ENCODE measurements around the gene FGD2. TPM values are rescaled to one million over a fixed set of nuclear protein-coding genes. Genes with fewer than 3 reads are reported as not detected.
"Not testable (repeated sequence)": the region's sequence is repeated elsewhere in the genome, so short reads cannot be mapped to it uniquely, and the experiment has no call there.

FGD2 gene
- total RNA-seq, 2 experiments from 2014 or later: 0.25 to 0.48 TPM

- no peaks in the 10 kb centered on the region for H3K27me3 Mint-ChIP-seq (ENCODE audit: low read depth)
- DNase-seq: peak; percentile 96
- H3K4me1 Mint-ChIP-seq (ENCODE audit: low read depth): peaks cover 56% of the 10 kb centered on the region
- intact Hi-C loops (cut with micrococcal nuclease): loop anchor here (1.0 to 2.0 kb wide), 6 partner anchors 33 to 465 kb away; no protein-coding TSS in a partner anchor
- H3K9me3 Mint-ChIP-seq: no peaks in the 10 kb centered on the region
- CTCF ChIA-PET: interaction anchor here (0.5 to 11.5 kb wide), 30 partner anchors 8 to 206 kb away, joined by 3 to 216 read pairs (median 4); partner anchors contain the start of genes PIM1, TBC1D22B and TMEM217
- peak overlapping the region; percentile 99 for H3K27ac Mint-ChIP-seq
- peak overlapping the region; percentile 86 for H3K4me3 Mint-ChIP-seq
- H3K36me3 Mint-ChIP-seq (ENCODE audit: low read depth): peaks cover 12% of the 10 kb centered on the region
Observed at GRCh38 chr6:37051138-37052026, 45.9 kb downstream of the FGD2 start.

DNA sequence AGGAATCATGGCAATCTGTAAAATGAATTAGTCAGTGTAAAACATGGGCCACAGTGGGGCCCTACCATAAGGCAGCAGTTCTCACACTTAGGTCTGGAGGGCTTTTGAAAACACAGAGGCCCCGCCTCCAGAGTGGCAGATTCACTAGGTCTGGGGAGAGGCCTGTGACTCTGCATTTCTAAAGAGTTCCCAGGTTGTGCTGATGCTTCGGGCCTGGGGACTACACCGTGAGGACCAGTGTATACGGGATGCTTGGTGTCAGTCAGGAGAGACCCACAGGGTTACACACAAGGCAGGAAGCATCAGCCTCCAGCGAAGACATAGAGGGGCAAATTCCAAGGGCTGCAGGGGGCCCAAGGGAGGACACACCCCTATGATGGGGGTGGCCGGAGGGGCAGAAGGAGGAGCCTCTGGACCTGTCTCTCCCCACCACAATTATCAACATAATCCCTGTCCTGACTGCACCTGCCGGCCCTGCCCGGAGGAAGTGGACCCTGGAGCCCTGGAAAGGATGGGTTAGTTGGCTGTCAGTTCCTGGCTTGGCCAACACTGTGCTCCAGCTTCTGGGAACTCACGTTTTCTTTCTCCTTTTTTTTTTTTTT is 46.7 kb downstream of the FGD2 start:
- Mint-ChIP-seq H3K9me3 (no peaks in the 10 kb centered on the region), H3K4me1 (ENCODE audit: low read depth) (peaks cover 48% of the 10 kb centered on the region), H3K27ac (peak overlapping the region; percentile 78), H3K4me3 (peak overlapping the region; percentile 86), H3K27me3 (ENCODE audit: low read depth) (no peaks in the 10 kb centered on the region), H3K36me3 (ENCODE audit: low read depth) (peaks cover 12% of the 10 kb centered on the region)
- DNase-seq: peak; percentile 56
- CTCF ChIA-PET: interaction anchor here (0.5 to 11.5 kb wide), 18 partner anchors 8 to 205 kb away, joined by 3 to 216 read pairs (median 4); partner anchors contain the start of genes PIM1, TBC1D22B and TMEM217
- intact Hi-C loops (cut with micrococcal nuclease): no loop called here

- no peak overlapping the region for H3K27ac Mint-ChIP-seq
- H3K4me3 Mint-ChIP-seq: no peak overlapping the region
- intact Hi-C loops (cut with micrococcal nuclease): no loop called here
Observed at GRCh38 chr6:37053683-37054082, 48.2 kb downstream of the FGD2 start.

DNA sequence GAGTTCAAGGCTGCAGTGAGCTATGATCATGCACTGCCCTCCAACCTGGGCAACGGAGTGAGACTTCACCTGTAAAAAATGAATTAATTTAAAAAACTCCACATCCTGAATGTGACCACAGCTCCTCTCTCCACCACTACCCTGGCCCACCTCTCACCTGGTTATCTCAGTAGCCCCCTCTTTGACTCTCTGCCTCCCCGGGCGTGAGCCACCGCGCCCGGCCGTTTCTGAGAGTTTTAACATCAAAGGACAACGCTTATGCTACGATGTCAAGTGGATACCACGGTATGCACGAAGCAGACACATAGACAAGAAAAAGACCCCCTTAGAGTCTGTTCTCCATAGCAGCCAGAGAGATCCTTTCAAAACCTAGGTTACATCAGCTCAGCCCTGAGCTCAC is 48.7 kb downstream of the FGD2 start:
- Mint-ChIP-seq H3K27ac (no peak overlapping the region), H3K4me1 (ENCODE audit: low read depth) (peaks cover 30% of the 10 kb centered on the region), H3K4me3 (no peak overlapping the region), H3K27me3 (ENCODE audit: low read depth) (no peaks in the 10 kb centered on the region), H3K9me3 (no peaks in the 10 kb centered on the region), H3K36me3 (ENCODE audit: low read depth) (peaks cover 6% of the 10 kb centered on the region)
- CTCF ChIA-PET: interaction anchor here (0.5 to 11.5 kb wide), 5 partner anchors 9 to 155 kb away, joined by 3 to 216 read pairs (median 4); no protein-coding TSS in a partner anchor
- intact Hi-C loops (cut with micrococcal nuclease): no loop called here
- DNase-seq: no peak

More at GRCh38 chr6:37053683-37054082, 48.2 kb downstream of the FGD2 start:
- CTCF ChIA-PET: interaction anchor here (0.5 to 11.5 kb wide), 7 partner anchors 8 to 155 kb away, joined by 3 to 216 read pairs (median 3); no protein-coding TSS in a partner anchor
- peaks cover 34% of the 10 kb centered on the region for H3K4me1 Mint-ChIP-seq (ENCODE audit: low read depth)
- H3K36me3 Mint-ChIP-seq (ENCODE audit: low read depth): peaks cover 9% of the 10 kb centered on the region
- H3K9me3 Mint-ChIP-seq: no peaks in the 10 kb centered on the region
- H3K27me3 Mint-ChIP-seq (ENCODE audit: low read depth): no peaks in the 10 kb centered on the region
- DNase-seq: no peak

DNA sequence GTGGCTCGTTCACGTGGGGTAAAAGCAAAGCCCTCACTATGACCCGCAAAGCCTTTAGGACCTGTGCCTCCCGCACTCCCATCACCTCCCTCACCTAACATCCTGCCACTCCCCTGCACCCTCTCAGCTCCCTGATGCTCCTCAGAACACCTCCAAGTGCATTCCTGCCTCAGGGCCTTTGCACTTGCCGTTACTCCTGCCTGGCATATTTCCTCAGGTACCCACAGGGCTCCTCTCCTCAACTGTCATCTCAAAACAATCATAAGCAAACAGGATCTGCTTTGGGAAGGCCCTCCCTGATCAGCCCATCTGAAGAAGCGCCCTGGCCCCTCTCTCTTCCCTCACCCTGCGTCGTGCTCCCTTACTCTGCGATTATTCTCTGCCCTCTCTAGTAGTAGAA is 49.1 kb downstream of the FGD2 start:
- intact Hi-C loops (cut with micrococcal nuclease): no loop called here
- CTCF ChIA-PET: interaction anchor here (0.8 to 11.5 kb wide), 4 partner anchors 9 to 154 kb away, joined by 3 to 216 read pairs (median 6); no protein-coding TSS in a partner anchor
- no peaks in the 10 kb centered on the region for H3K27me3 Mint-ChIP-seq (ENCODE audit: low read depth)
- peaks cover 4% of the 10 kb centered on the region for H3K36me3 Mint-ChIP-seq (ENCODE audit: low read depth)
- H3K4me1 Mint-ChIP-seq (ENCODE audit: low read depth): peaks cover 28% of the 10 kb centered on the region
- H3K27ac Mint-ChIP-seq: no peak overlapping the region
- no peak for DNase-seq
- no peak overlapping the region for H3K4me3 Mint-ChIP-seq
- no peaks in the 10 kb centered on the region for H3K9me3 Mint-ChIP-seq

DNA sequence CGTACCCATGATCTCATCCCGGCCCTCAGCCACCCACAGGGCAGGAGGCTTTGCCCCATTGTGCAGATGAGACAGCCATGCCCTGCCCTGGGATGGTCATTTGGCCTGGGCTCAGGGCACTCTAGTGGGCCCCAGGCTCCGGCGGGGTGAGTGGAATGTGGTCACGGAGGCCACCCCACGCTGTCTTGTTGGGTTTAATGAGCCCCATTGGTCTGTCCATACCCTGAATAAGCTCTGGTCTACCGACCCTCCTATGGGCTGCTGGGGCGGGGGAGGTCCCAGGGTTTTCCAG is 50.6 kb downstream of the FGD2 start:
- Mint-ChIP-seq H3K36me3 (ENCODE audit: low read depth) (no peaks in the 10 kb centered on the region), H3K4me3 (no peak overlapping the region), H3K27ac (no peak overlapping the region), H3K9me3 (no peaks in the 10 kb centered on the region), H3K4me1 (ENCODE audit: low read depth) (peaks cover 14% of the 10 kb centered on the region), H3K27me3 (ENCODE audit: low read depth) (no peaks in the 10 kb centered on the region)
- no peak for DNase-seq
- intact Hi-C loops (cut with micrococcal nuclease): no loop called here
- CTCF ChIA-PET: interaction anchor here (0.7 to 11.5 kb wide), 7 partner anchors 11 to 153 kb away, joined by 3 to 216 read pairs (median 5); no protein-coding TSS in a partner anchor

DNA sequence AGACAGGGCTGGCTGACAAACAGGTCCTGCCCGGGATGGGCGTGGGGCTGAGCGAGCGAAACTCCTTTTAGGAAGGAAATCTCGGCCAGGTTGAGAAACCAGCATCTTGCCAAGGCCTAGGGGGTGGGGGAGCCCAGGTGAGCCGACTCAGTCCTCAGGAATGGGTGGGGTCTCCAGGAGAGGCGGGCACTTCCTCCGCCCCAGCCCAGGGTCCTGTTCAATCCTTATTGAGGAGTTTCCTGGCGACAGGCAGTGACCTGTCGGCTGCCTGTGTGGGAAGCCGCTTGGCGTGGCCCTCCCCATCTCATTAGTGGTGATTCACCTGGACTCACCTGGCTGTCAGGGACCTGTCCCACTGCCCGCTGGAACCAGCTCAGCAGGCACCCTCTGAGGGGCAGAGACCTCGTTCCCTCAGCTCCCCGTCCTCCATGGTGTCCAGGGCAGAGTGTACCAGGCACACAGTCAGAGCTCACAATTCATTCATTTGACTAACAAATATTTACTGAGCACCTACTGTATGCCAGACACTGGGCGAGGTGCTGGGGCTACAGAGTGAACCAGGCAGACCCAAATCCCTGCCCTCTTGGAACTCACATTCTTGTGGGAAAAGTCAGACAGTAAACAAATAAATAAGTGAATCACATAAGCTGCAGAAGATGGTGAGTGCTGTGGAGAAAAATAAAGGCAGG is 51.1 kb downstream of the FGD2 start:
- Mint-ChIP-seq H3K4me3 (no peak overlapping the region), H3K9me3 (no peaks in the 10 kb centered on the region), H3K36me3 (ENCODE audit: low read depth) (no peaks in the 10 kb centered on the region), H3K27ac (no peak overlapping the region), H3K27me3 (ENCODE audit: low read depth) (no peaks in the 10 kb centered on the region), H3K4me1 (ENCODE audit: low read depth) (peaks cover 9% of the 10 kb centered on the region)
- DNase-seq: no peak
- CTCF ChIA-PET: interaction anchor here (0.7 to 3.0 kb wide), 6 partner anchors 10 to 153 kb away, joined by 3 to 14 read pairs (median 4); no protein-coding TSS in a partner anchor
- intact Hi-C loops (cut with micrococcal nuclease): no loop called here

DNA sequence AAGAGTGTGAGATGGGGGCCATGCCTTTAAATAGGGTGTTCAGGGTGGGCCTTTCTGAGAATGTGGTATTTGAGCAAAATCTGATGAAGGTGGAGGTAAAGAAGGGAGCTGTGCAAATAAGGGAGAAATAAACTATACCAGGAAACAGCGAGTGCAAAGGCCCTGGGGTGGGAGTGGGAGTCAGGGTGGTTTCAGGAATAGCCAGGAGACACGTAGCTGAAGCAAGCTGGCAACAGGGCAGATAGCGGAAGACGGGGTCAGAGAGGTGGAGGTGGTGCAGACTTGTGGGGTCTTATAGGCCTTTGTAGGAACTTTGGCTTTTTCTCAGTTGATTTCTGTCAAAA is 51.6 kb downstream of the FGD2 start:
- Mint-ChIP-seq H3K36me3 (ENCODE audit: low read depth) (no peaks in the 10 kb centered on the region), H3K9me3 (no peaks in the 10 kb centered on the region), H3K27me3 (ENCODE audit: low read depth) (no peaks in the 10 kb centered on the region), H3K4me3 (no peak overlapping the region), H3K4me1 (ENCODE audit: low read depth) (peaks cover 4% of the 10 kb centered on the region), H3K27ac (no peak overlapping the region)
- DNase-seq: no peak
- intact Hi-C loops (cut with micrococcal nuclease): no loop called here
- CTCF ChIA-PET: interaction anchor here (0.7 to 3.0 kb wide), 7 partner anchors 10 to 152 kb away, joined by 3 to 14 read pairs (median 4); no protein-coding TSS in a partner anchor

- DNase-seq: no peak
- H3K27me3 Mint-ChIP-seq (ENCODE audit: low read depth): no peaks in the 10 kb centered on the region
- CTCF ChIA-PET: interaction anchor here (0.7 to 3.0 kb wide), 7 partner anchors 28 to 153 kb away, joined by 3 to 14 read pairs (median 5); no protein-coding TSS in a partner anchor
- H3K27ac Mint-ChIP-seq: no peak overlapping the region
- H3K4me3 Mint-ChIP-seq: no peak overlapping the region
- intact Hi-C loops (cut with micrococcal nuclease): no loop called here
- no peaks in the 10 kb centered on the region for H3K36me3 Mint-ChIP-seq (ENCODE audit: low read depth)
- no peaks in the 10 kb centered on the region for H3K9me3 Mint-ChIP-seq
- H3K4me1 Mint-ChIP-seq (ENCODE audit: low read depth): peaks cover 3% of the 10 kb centered on the region
Observed at GRCh38 chr6:37057678-37058077, 52.2 kb downstream of the FGD2 start.

- DNase-seq: no peak
- Mint-ChIP-seq H3K36me3 (ENCODE audit: low read depth) (no peaks in the 10 kb centered on the region), H3K9me3 (no peaks in the 10 kb centered on the region), H3K27ac (no peak overlapping the region), H3K27me3 (ENCODE audit: low read depth) (no peaks in the 10 kb centered on the region), H3K4me3 (no peak overlapping the region), H3K4me1 (ENCODE audit: low read depth) (peaks cover 3% of the 10 kb centered on the region)
- intact Hi-C loops (cut with micrococcal nuclease): no loop called here
- CTCF ChIA-PET: interaction anchor here (0.8 to 2.5 kb wide), 5 partner anchors 29 to 152 kb away, joined by 3 to 8 read pairs (median 5); no protein-coding TSS in a partner anchor
Observed at GRCh38 chr6:37058084-37058586, 52.7 kb downstream of the FGD2 start.

DNA sequence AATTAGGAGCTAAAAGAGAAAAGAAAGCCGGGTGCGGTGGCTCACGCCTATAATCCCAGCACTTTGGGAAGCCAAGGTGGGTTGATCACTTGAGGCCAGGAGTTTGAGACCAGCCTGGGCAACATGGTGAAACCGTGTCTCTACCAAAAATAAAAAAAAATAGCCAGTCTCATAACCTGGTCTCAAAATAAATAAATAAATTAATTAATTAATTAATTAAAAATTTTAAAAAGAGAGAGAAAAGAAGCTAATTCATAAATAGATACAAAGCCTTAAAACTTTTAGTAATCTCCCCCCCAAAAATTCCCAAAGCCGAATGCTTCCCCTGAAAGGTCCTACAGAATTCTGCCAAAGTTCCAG is 53.5 kb downstream of the FGD2 start:
- CTCF ChIA-PET: interaction anchor here (1.1 to 2.0 kb wide), 2 partner anchors 30 to 151 kb away, joined by 4 to 5 read pairs; no protein-coding TSS in a partner anchor
- H3K4me3 Mint-ChIP-seq; H3K4me1 Mint-ChIP-seq (ENCODE audit: low read depth); intact Hi-C loops (cut with micrococcal nuclease); H3K9me3 Mint-ChIP-seq; DNase-seq; H3K36me3 Mint-ChIP-seq (ENCODE audit: low read depth); H3K27ac Mint-ChIP-seq; H3K27me3 Mint-ChIP-seq (ENCODE audit: low read depth): not testable (repeated sequence)
